GM12878 (cell line): Measurements from ENCODE around the gene THTPA. TPM values are rescaled to one million over a fixed set of nuclear protein-coding genes. Genes with fewer than 3 reads are reported as not detected.

Source experiments
- ATAC-seq: fragments of 200-7000 bp; cut with Tn5 transposase; 3 replicates; pipeline ENCODE4 v1.9.1; 2020; ENCODE audit warnings: mild to moderate bottlenecking, moderate library complexity
- BruUV-seq: library from RNA; stranded (reverse); fragments of 400-500 nt; replicated peaks from 2 replicates; lab custom pipeline; 2021; lab: Mats Ljungman, UMichigan
- CTCF ChIA-PET: fragments of 300-600 bp; sonication (Branson Sonifier 250); formaldehyde crosslinking; extraction: SDS; loops from one replicate; lab custom pipeline; 2021; ENCODE audit warnings: inconsistent platforms; lab: Yijun Ruan, JAX
- POLR2A ChIA-PET: fragments of 350-600 bp; formaldehyde crosslinking; extraction: SDS; loops from one replicate; lab custom pipeline; 2021; ENCODE audit warnings: inconsistent platforms; lab: Charles Lee
- RAD21 ChIA-PET: fragments of 300-600 bp; sonication (Branson Sonifier 250); formaldehyde crosslinking; loops from one replicate; lab custom pipeline; 2023; ENCODE audit warnings: antibody characterized with exemption; ENCODE audit not compliant: unreplicated experiment; lab: Charles Lee
- SMC1A ChIA-PET: fragments of 300-600 bp; sonication (Branson Sonifier 250); formaldehyde crosslinking; loops from one replicate; lab custom pipeline; 2023; ENCODE audit not compliant: unreplicated experiment, uncharacterized antibody; lab: Charles Lee
- DNase-seq: peaks from one replicate; pipeline ENCODE4 v3.0.0-alpha.2; 2011; ENCODE audit warnings: low read depth, low spot score
- FAIRE-seq: peaks from 3 replicates; lab custom pipeline; 2011; peaks lifted over from hg19 to GRCh38; lab: Jason Lieb, UNC
- H2AFZ ChIP-seq: 2 replicates; pipeline ENCODE4 v1.6.0; 2011; ENCODE audit warnings: low read depth, low read length, control low read depth; ENCODE audit not compliant: control insufficient read depth
- H3K27ac ChIP-seq: 2 replicates; pipeline ENCODE4 v1.5.1; 2011; ENCODE audit warnings: control low read depth; ENCODE audit not compliant: control insufficient read depth, insufficient read depth
- H3K27me3 ChIP-seq, 2 experiments: replicated peaks in 1 of 2; 2 replicates each; pipeline versions ENCODE4 v1.6.0 to v1.6.1; 2011; ENCODE audit warnings: low read length in 1 of 2; ENCODE audit not compliant: control insufficient read depth in 2 of 2, insufficient read depth in 2 of 2
- H3K36me3 ChIP-seq, 2 experiments: 2 replicates each; pipeline ENCODE4 v1.5.1; 2011; ENCODE audit warnings: low read length in 1 of 2; ENCODE audit not compliant: control insufficient read depth in 2 of 2, insufficient read depth in 2 of 2
- H3K4me1 ChIP-seq: 2 replicates; pipeline ENCODE4 v1.6.1; 2011; ENCODE audit warnings: mild to moderate bottlenecking, low read length, moderate library complexity, mixed read lengths; ENCODE audit not compliant: control insufficient read depth, insufficient read depth
- H3K4me2 ChIP-seq: 2 replicates; pipeline ENCODE4 v1.6.0; 2011; ENCODE audit warnings: control low read depth; ENCODE audit not compliant: control insufficient read depth, insufficient read depth
- H3K4me3 ChIP-seq: fragments of 200-600 bp; sonication (generic); 2 replicates; pipeline ENCODE4 v1.5.1; 2016
- H3K79me2 ChIP-seq: 2 replicates; pipeline ENCODE4 v1.6.0; 2011; ENCODE audit warnings: low read length; ENCODE audit not compliant: control insufficient read depth, insufficient read depth
- H3K9ac ChIP-seq: 2 replicates; pipeline ENCODE4 v1.8.0; 2011; ENCODE audit warnings: low read length, control low read depth, mixed read lengths; ENCODE audit not compliant: control insufficient read depth, insufficient read depth
- H3K9me3 ChIP-seq: replicated peaks from 3 replicates; pipeline ENCODE4 v1.5.1; 2011; ENCODE audit warnings: mild to moderate bottlenecking, low read length; ENCODE audit not compliant: control insufficient read depth, insufficient read depth
- H4K20me1 ChIP-seq: 2 replicates; pipeline ENCODE4 v1.6.0; 2011; ENCODE audit not compliant: control insufficient read depth, insufficient read depth
- CEBPB ChIP-seq, 2 experiments: fragments of 150-350 bp in 1 of 2; IDR thresholded peaks; 2 replicates each; pipeline ENCODE4 v1.6.1; 2012 to 2014; ENCODE audit warnings: low read depth in 2 of 2, low read length in 2 of 2, borderline replicate concordance in 1 of 2, inconsistent platforms in 1 of 2
- IKZF1 ChIP-seq: fragments of 450-650 bp; conservative IDR thresholded peaks from 2 replicates; pipeline ENCODE4 v1.6.1; 2017; ENCODE audit warnings: antibody characterized with exemption, mild to moderate bottlenecking
- KAT2A ChIP-seq: conservative IDR thresholded peaks from 2 replicates; pipeline ENCODE4 v1.6.1; 2011; ENCODE audit warnings: low read depth, low read length; ENCODE audit not compliant: control insufficient read depth
- KDM1A ChIP-seq: fragments of 200-600 bp; sonication (generic); IDR thresholded peaks from 2 replicates; pipeline ENCODE4 v1.6.1; 2016; ENCODE audit warnings: borderline replicate concordance
- MYC ChIP-seq: IDR thresholded peaks from 2 replicates; pipeline ENCODE4 v1.6.1; 2011; ENCODE audit warnings: mild to moderate bottlenecking, low read length, moderate library complexity, inconsistent platforms; ENCODE audit not compliant: insufficient read depth, insufficient replicate concordance, insufficient read length, severe bottlenecking
- SREBF2 ChIP-seq: IDR thresholded peaks from 2 replicates; pipeline ENCODE4 v1.6.1; 2012; ENCODE audit warnings: mild to moderate bottlenecking, low read length
- WRNIP1 ChIP-seq: IDR thresholded peaks from 2 replicates; pipeline ENCODE4 v1.6.1; 2011; ENCODE audit warnings: low read depth, low read length, improper control_type of control experiment, borderline replicate concordance
- WGBS: methylation state at CpG from one replicate; pipeline ENCODE4 v1.1.6; 2016; ENCODE audit warnings: low lambda C conversion rate; ENCODE audit not compliant: insufficient replicate concordance, insufficient coverage; ENCODE audit errors: missing lambda C conversion rate; 5-methylcytosine and 5-hydroxymethylcytosine counted together
- in situ Hi-C: fragments of 300-500 bp; cut with MboI; formaldehyde crosslinking; loops from 9 replicates; pipeline ENCODE4 v1.14.3; 2018; ENCODE audit warnings: mixed read lengths
- intact Hi-C: fragments of 100-400 bp; cut with micrococcal nuclease; formaldehyde crosslinking; loops from one replicate; pipeline ENCODE4 v1.14.2; 2022; ENCODE audit not compliant: unreplicated experiment
- polyA plus RNA-seq, 11 experiments: library from polyadenylated mRNA; depleted of rRNA in 4 of 11; unstranded in 6 of 11; stranded (reverse) in 5 of 11; fragments of >200 nt; fragmentation: Nextera tagmentation in 4 of 11; fragmentation: Illumina TruSeq in 1 of 11; extraction: Ambion mirVana in 4 of 11; extraction: Trizol in 1 of 11; gene quantifications; 1 replicate in 1 of 11; 2 replicates in 10 of 11; pipeline versions ENCODE4 v1.2.1 to v1.2.3, GENCODE V29; 2011 to 2016; ENCODE audit warnings: inconsistent platforms in 2 of 11, missing spikeins in 2 of 11, low read depth in 1 of 11
- total RNA-seq, 4 experiments: library from RNA; depleted of rRNA in 3 of 4; stranded (reverse); fragments of >200 nt in 3 of 4; fragmentation: Illumina TruSeq in 1 of 4; extraction: Trizol in 1 of 4; gene quantifications; 2 replicates each; pipeline versions ENCODE4 v1.2.1 to v1.2.3, GENCODE V29; 2013 to 2021

THTPA gene
- total and polyA plus RNA-seq, 10 of the 15 experiments (the other 5 are each of a cell fraction or from before 2014, with no cell fraction given): 3.1 to 24.9 (median 12.8) TPM

DNA sequence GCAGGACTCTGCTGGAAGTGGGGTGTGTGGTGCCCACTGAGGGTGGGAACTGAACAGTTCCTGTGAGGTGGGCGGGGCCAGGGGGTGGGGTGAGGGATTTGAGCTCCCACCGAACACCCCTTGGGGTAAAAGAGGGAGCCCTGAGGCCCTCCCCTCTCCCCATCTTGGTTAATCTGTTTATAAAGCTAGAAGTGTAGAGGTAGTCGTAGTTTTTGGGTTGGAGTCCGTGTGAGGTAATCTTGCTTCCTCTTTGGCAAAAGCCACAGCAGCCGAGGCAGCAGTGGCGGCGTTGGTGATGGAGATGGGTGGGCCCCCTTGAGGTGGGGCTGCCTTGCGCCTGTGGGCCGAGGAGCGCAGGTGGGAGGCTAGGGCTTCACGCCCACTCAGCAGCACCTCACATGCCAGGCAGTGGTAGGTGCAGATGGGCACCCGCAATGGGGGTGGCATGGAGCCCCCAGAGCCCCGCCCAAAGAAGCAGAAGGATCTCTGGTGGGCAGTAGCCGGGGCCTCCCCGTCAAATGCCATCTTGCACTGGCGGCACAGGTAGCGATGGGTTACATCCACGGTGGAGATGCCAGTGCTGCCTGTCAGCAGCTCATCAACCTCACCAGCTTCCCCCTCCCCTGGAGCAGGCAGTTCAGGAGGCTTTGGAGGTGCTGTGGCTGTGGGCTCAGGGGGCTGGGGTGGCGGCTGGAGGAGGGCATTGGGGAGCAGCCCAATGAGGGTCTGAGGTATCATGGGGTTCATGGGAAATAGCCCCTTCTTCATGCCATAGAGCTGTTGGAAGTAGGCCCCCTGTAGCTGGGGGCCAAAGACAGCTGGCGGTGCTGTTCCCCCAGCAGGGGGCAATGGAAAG is 34.1 kb upstream of the THTPA start (continued):
- TF ChIP-seq KDM1A: no peak
- no peak for TF ChIP-seq MYC

DNA sequence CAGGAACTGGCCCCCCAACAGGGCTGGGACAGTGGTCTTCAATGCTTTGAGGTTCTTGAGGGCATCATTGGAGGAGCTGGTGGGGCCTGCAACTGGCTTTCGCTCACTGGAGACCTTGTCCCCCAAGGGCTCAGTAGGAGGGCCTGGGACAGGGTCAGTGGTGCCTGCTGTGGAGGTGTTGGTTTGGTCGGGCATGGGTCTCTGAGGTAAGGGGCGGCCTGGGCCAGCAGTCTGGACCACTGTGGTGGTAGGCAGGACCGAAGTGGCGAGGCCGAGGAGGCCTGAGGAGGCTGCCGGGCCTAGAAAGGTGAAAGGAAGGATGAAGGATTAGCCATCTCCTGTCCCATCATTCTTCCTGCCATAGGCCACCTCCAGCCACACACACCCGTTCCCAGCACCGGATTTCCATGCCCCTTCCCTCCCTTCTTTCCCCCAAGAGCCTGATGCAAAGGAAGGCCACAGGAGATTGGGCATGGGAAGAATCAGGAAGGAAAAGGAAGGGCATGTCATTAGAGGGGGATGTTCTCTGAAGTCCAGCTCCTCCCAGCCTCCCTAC is 33.4 kb upstream of the THTPA start:
- H3K9ac ChIP-seq: no peak overlapping the region
- FAIRE-seq (no peak), ATAC-seq (no peak), DNase-seq (no peak)
- H3K4me2 ChIP-seq: no peak overlapping the region
- H3K27me3 ChIP-seq: no peaks in the 10 kb centered on the region
- H3K9me3 ChIP-seq: no peaks in the 10 kb centered on the region
- intact Hi-C loops: no loop called here
- in situ Hi-C loops: no loop called here
- H2AFZ ChIP-seq: no peak overlapping the region
- H4K20me1 ChIP-seq: no peaks in the 10 kb centered on the region
- SMC1A ChIA-PET: interaction anchor here (1.3 kb wide), 1 partner anchor 35 kb away, joined by 3 read pairs; no protein-coding TSS in a partner anchor
- no peak overlapping the region for H3K4me3 ChIP-seq
- RAD21 ChIA-PET: no interaction called here
- H3K4me1 ChIP-seq: no peaks in the 10 kb centered on the region
- no TSS peak for BruUV-seq
- WGBS: 48% methylated on average over 9 of the region's 9 CpGs
- no peak for TF ChIP-seq WRNIP1
- no peak for TF ChIP-seq CEBPB (IDR thresholded peaks at IDR 0.05; ENCODE audit: borderline replicate concordance in 1 of 2, low read depth in 2 of 2, low read length in 2 of 2)
- TF ChIP-seq KAT2A: no peak
- TF ChIP-seq IKZF1: no peak
- TF ChIP-seq SREBF2: no peak
- no peaks in the 10 kb centered on the region for H3K79me2 ChIP-seq
- POLR2A ChIA-PET: no interaction called here
- CTCF ChIA-PET: interaction anchor here (0.8 to 1.5 kb wide), 2 partner anchors 16 to 36 kb away, joined by 3 read pairs; no protein-coding TSS in a partner anchor
- H3K36me3 ChIP-seq: no peaks in the 10 kb centered on the region
- no peak overlapping the region for H3K27ac ChIP-seq
